ENCODE measurements around the gene STOML1.

Gene STOML1

GRCh38 chr15:73934281-73934680 lies 57.8 kb downstream of the STOML1 start:
- H3K36me3 ChIP-seq (replicated peaks; ENCODE audit: insufficient read depth, low read length), result no peaks in the 10 kb centered on the region
- DNase-seq, result no peak
- no peak overlapping the region for H3K9ac ChIP-seq (ENCODE audit: low read length)
- peaks cover 23% of the 10 kb centered on the region; the same call in 1 of the 2 replicates for H3K27me3 ChIP-seq (replicated peaks; ENCODE audit: insufficient read depth, low read length)
- no peaks in the 10 kb centered on the region for H3F3A ChIP-seq (ENCODE audit: insufficient read depth, low read length)
- no peaks in the 10 kb centered on the region for H3K9me3 ChIP-seq (replicated peaks; ENCODE audit: insufficient read depth, low read length)
- H3K9me2 ChIP-seq (replicated peaks; ENCODE audit: insufficient read depth, low read length), result no peaks in the 10 kb centered on the region
- no peaks in the 10 kb centered on the region for H3K79me2 ChIP-seq (ENCODE audit: low read length)
- no peak overlapping the region for H3K4me3 ChIP-seq (ENCODE audit: low read length)
- H2AFZ ChIP-seq (ENCODE audit: low read length), result no peak overlapping the region
- H3K4me1 ChIP-seq (ENCODE audit: low read length), result no peaks in the 10 kb centered on the region
- no peak overlapping the region for H3K4me2 ChIP-seq (ENCODE audit: low read depth, low read length)
- H4K20me1 ChIP-seq (ENCODE audit: insufficient read depth, low read length), result no peaks in the 10 kb centered on the region
- no peak overlapping the region for H3K27ac ChIP-seq (ENCODE audit: low read length)
- TF ChIP-seq EZH2 (optimal IDR thresholded peaks at IDR 0.05; ENCODE audit: low read depth, low read length) (no peak), EZH2phosphoT487 (IDR thresholded peaks at IDR 0.05; ENCODE audit: low read length) (no peak), CTCF (IDR thresholded peaks at IDR 0.05; ENCODE audit: low read length) (no peak)

DNA sequence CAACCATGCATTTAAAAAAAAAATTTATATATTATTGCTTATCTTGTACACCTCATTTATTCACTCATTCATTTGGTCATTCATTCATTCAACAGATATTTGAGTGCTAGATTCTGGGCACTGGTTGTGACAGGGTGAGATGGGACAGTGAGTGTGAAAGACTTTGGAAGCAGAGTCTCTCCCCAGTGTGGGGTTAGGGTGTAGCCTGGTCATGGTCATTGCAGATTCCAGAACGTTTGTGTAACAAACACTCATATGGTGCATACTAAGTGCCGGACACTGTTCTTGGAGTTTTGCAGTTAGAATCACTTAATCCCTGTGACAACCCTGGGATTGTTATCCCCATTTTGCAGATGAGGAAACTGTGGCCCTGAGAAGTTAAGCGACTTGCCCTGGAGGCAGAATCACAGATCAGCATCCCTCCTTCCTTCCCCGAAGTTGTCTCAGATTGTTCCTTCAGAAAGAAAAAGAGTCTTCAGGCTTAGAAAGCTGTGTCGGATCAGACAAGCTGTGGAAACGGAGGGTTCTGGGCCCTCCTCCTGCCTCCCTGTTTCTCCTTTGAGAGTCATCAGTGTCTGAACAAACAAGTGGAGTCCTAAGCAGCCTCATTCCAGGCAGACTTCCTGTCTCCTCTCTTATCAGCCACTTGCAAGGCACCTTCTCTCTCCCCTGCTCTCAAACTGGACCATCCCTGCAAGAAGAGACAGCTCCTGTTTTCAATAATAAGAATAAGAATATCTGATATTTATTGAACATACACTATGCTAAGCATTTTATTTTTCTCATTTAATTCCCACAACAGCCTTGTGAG lies 59.5 kb downstream of the STOML1 start:
- H3K27ac ChIP-seq (ENCODE audit: low read length), result no peak overlapping the region
- H3K79me2 ChIP-seq (ENCODE audit: low read length), result no peaks in the 10 kb centered on the region
- H3K9me3 ChIP-seq (replicated peaks; ENCODE audit: insufficient read depth, low read length), result no peaks in the 10 kb centered on the region
- no peaks in the 10 kb centered on the region for H3K9me2 ChIP-seq (replicated peaks; ENCODE audit: insufficient read depth, low read length)
- H4K20me1 ChIP-seq (ENCODE audit: insufficient read depth, low read length), result no peaks in the 10 kb centered on the region
- no peak overlapping the region for H3K4me3 ChIP-seq (ENCODE audit: low read length)
- no peak overlapping the region for H3K9ac ChIP-seq (ENCODE audit: low read length)
- H3K36me3 ChIP-seq (replicated peaks; ENCODE audit: insufficient read depth, low read length), result no peaks in the 10 kb centered on the region
- H3K27me3 ChIP-seq (replicated peaks; ENCODE audit: insufficient read depth, low read length), result peaks cover 31% of the 10 kb centered on the region; the same call in 1 of the 2 replicates
- no peak overlapping the region for H3K4me2 ChIP-seq (ENCODE audit: low read depth, low read length)
- H3K4me1 ChIP-seq (ENCODE audit: low read length), result no peaks in the 10 kb centered on the region
- H2AFZ ChIP-seq (ENCODE audit: low read length), result no peak overlapping the region
- H3F3A ChIP-seq (ENCODE audit: insufficient read depth, low read length), result no peaks in the 10 kb centered on the region
- TF ChIP-seq CTCF (IDR thresholded peaks at IDR 0.05; ENCODE audit: low read length) (no peak), EZH2 (optimal IDR thresholded peaks at IDR 0.05; ENCODE audit: low read depth, low read length) (no peak), EZH2phosphoT487 (IDR thresholded peaks at IDR 0.05; ENCODE audit: low read length) (no peak)
- DNase-seq, result no peak

DNA sequence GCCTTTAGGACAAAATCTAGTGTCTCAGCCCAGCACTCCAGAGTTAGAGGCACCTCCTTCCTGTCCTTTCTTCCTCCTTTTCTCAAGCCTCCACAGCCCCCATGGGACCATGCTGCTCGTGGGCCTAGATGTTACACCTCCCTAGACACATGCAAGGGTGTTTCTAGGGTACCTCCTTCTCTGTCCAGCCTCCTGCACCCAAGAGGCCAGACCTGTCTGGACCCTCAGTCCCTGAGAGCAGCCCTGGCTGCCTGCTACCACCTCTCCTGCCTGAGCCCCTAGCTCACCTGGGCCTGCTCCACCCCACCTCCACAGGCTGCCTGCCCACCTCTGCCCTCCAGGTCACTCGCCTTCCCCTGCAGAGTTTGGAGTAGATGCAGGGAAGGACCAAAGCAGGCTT lies 60.7 kb downstream of the STOML1 start:
- Histone ChIP-seq H3F3A (ENCODE audit: insufficient read depth, low read length) (no peaks in the 10 kb centered on the region), H3K4me1 (ENCODE audit: low read length) (no peaks in the 10 kb centered on the region), H3K4me2 (ENCODE audit: low read depth, low read length) (no peak overlapping the region), H3K79me2 (ENCODE audit: low read length) (no peaks in the 10 kb centered on the region), H3K9ac (ENCODE audit: low read length) (no peak overlapping the region), H3K36me3 (replicated peaks; ENCODE audit: insufficient read depth, low read length) (no peaks in the 10 kb centered on the region), H4K20me1 (ENCODE audit: insufficient read depth, low read length) (no peaks in the 10 kb centered on the region), H3K27ac (ENCODE audit: low read length) (no peak overlapping the region), H3K4me3 (ENCODE audit: low read length) (no peak overlapping the region), H3K9me2 (replicated peaks; ENCODE audit: insufficient read depth, low read length) (no peaks in the 10 kb centered on the region), H3K27me3 (replicated peaks; ENCODE audit: insufficient read depth, low read length) (peaks cover 34% of the 10 kb centered on the region; the same call in 1 of the 2 replicates), H3K9me3 (replicated peaks; ENCODE audit: insufficient read depth, low read length) (no peaks in the 10 kb centered on the region), H2AFZ (ENCODE audit: low read length) (no peak overlapping the region)
- TF ChIP-seq EZH2 (optimal IDR thresholded peaks at IDR 0.05; ENCODE audit: low read depth, low read length) (no peak), CTCF (IDR thresholded peaks at IDR 0.05; ENCODE audit: low read length) (no peak), EZH2phosphoT487 (IDR thresholded peaks at IDR 0.05; ENCODE audit: low read length) (no peak)
- no peak for DNase-seq

Measured in MM.1S (cell line).